H1 (cell line): ENCODE measurements around the gene TMEM79. TPM values are rescaled to one million over a fixed set of nuclear protein-coding genes. Genes with fewer than 3 reads are reported as not detected.

ENCODE experiments used
- CTCF ChIA-PET: fragments of 300-600 bp; sonication (Branson Sonifier 250); formaldehyde crosslinking; loops from one replicate; lab custom pipeline; 2021; ENCODE audit not compliant: partially characterized antibody; lab: Charles Lee
- POLR2A ChIA-PET: fragments of 300-600 bp; sonication (Branson Sonifier 250); formaldehyde crosslinking; loops from one replicate; lab custom pipeline; 2021; ENCODE audit warnings: inconsistent platforms; ENCODE audit not compliant: partially characterized antibody; lab: Charles Lee
- DNase-seq, 2 experiments: peaks; one replicate each; pipeline versions ENCODE4 v3.0.0 to v3.0.0-alpha.2; 2010 to 2022; ENCODE audit warnings: low spot score in 2 of 2, low read depth in 1 of 2, mixed read lengths in 1 of 2
- FAIRE-seq: peaks from 2 replicates; lab custom pipeline; 2011; peaks lifted over from hg19 to GRCh38; lab: Jason Lieb, UNC
- H2AFZ ChIP-seq: 2 replicates; pipeline ENCODE4 v1.8.1; 2012; ENCODE audit warnings: low read length, inconsistent platforms
- H2AK5ac ChIP-seq: 2 replicates; pipeline ENCODE4 v1.6.1; 2013; ENCODE audit warnings: low read depth, low read length
- H2BK120ac ChIP-seq: replicated peaks from 2 replicates; pipeline ENCODE3; 2013; ENCODE audit warnings: low read depth, low read length, inconsistent platforms
- H2BK12ac ChIP-seq: 2 replicates; pipeline ENCODE4 v1.6.1; 2013; ENCODE audit warnings: low read depth, low read length
- H2BK15ac ChIP-seq: 2 replicates; pipeline ENCODE4 v1.6.1; 2013; ENCODE audit warnings: low read length
- H2BK20ac ChIP-seq: 2 replicates; pipeline ENCODE4 v1.6.1; 2013; ENCODE audit warnings: low read length
- H2BK5ac ChIP-seq: 2 replicates; pipeline ENCODE4 v1.6.1; 2013; ENCODE audit warnings: low read depth, low read length
- H3K14ac ChIP-seq: 2 replicates; pipeline ENCODE4 v1.6.1; 2013; ENCODE audit warnings: inconsistent platforms; ENCODE audit not compliant: insufficient read length
- H3K18ac ChIP-seq: 2 replicates; pipeline ENCODE4 v1.6.1; 2013; ENCODE audit warnings: low read length; ENCODE audit errors: extremely low read depth
- H3K23ac ChIP-seq: 2 replicates; pipeline ENCODE4 v1.6.1; 2013; ENCODE audit warnings: inconsistent platforms; ENCODE audit not compliant: insufficient read length
- H3K23me2 ChIP-seq: 2 replicates; pipeline ENCODE4 v1.6.1; 2013; ENCODE audit warnings: low read depth, low read length
- H3K27ac ChIP-seq: 2 replicates; pipeline ENCODE4 v1.6.1; 2011; ENCODE audit warnings: low read depth, low read length, inconsistent platforms
- H3K27me3 ChIP-seq, 4 experiments: replicated peaks in 1 of 4; 1 replicate in 1 of 4; 2 replicates in 3 of 4; pipeline versions ENCODE4 v1.6.1 to v1.8.1; 2011 to 2013; ENCODE audit warnings: low read length in 3 of 4, mild to moderate bottlenecking in 3 of 4, inconsistent platforms in 2 of 4, mixed read lengths in 2 of 4, moderate library complexity in 1 of 4; ENCODE audit not compliant: control insufficient read depth in 3 of 4, insufficient read depth in 3 of 4; ENCODE audit errors: extremely low read depth in 1 of 4
- H3K36me3 ChIP-seq, 4 experiments: 2 replicates each; pipeline versions ENCODE4 v1.6.1 to v1.8.1; 2011 to 2013; ENCODE audit warnings: mild to moderate bottlenecking in 4 of 4, low read length in 3 of 4, moderate library complexity in 2 of 4, control low read depth in 1 of 4, inconsistent platforms in 1 of 4; ENCODE audit not compliant: insufficient read depth in 4 of 4, control insufficient read depth in 2 of 4
- H3K4ac ChIP-seq: replicated peaks from 2 replicates; pipeline ENCODE3; 2013; ENCODE audit warnings: low read length, low read depth, mixed read lengths, inconsistent platforms; ENCODE audit not compliant: insufficient read length
- H3K4me1 ChIP-seq, 4 experiments: replicated peaks in 1 of 4; 1 replicate in 1 of 4; 2 replicates in 3 of 4; pipeline versions ENCODE4 v1.6.1 to v1.8.1; 2011 to 2013; ENCODE audit warnings: low read length in 3 of 4, inconsistent platforms in 2 of 4, mixed read lengths in 1 of 4; ENCODE audit not compliant: insufficient read depth in 4 of 4, control insufficient read depth in 3 of 4
- H3K4me2 ChIP-seq, 2 experiments: 2 replicates each; pipeline versions ENCODE4 v1.6.1 to v1.8.1; 2011 to 2013; ENCODE audit warnings: low read depth in 2 of 2, low read length in 2 of 2, control low read depth in 1 of 2, inconsistent platforms in 1 of 2, mild to moderate bottlenecking in 1 of 2; ENCODE audit not compliant: insufficient read depth in 1 of 2
- H3K4me3 ChIP-seq, 4 experiments: fragments of 200-600, 300-600 bp in 1 of 4; sonication (generic), shearing (Covaris generic), sonication (Bioruptor Twin) in 1 of 4; 2 replicates each; pipeline versions ENCODE4 v1.5.1 to v1.8.1; 2011 to 2016; ENCODE audit warnings: low read length in 4 of 4, low read depth in 3 of 4, control low read depth in 2 of 4, inconsistent platforms in 2 of 4, mild to moderate bottlenecking in 2 of 4, mixed read lengths in 1 of 4, moderate library complexity in 1 of 4; ENCODE audit not compliant: insufficient read depth in 2 of 4; ENCODE audit errors: extremely low read depth in 1 of 4
- H3K56ac ChIP-seq: replicated peaks from 2 replicates; pipeline ENCODE3; 2013; ENCODE audit warnings: low read depth, mild to moderate bottlenecking, mixed read lengths, low read length, inconsistent platforms; ENCODE audit not compliant: insufficient read length
- H3K79me1 ChIP-seq: 2 replicates; pipeline ENCODE4 v1.6.1; 2013; ENCODE audit warnings: low read depth, low read length, control low read depth
- H3K79me2 ChIP-seq, 2 experiments: 2 replicates each; pipeline versions ENCODE4 v1.6.1 to v1.8.1; 2012 to 2013; ENCODE audit warnings: low read length in 2 of 2, mild to moderate bottlenecking in 2 of 2, inconsistent platforms in 1 of 2; ENCODE audit not compliant: insufficient read depth in 2 of 2, control insufficient read depth in 1 of 2
- H3K9ac ChIP-seq, 4 experiments: replicated peaks in 1 of 4; 1 replicate in 1 of 4; 2 replicates in 3 of 4; pipeline versions ENCODE4 v1.6.1 to v1.8.1; 2011 to 2013; ENCODE audit warnings: low read depth in 3 of 4, low read length in 3 of 4, control low read depth in 2 of 4, mild to moderate bottlenecking in 2 of 4, moderate library complexity in 2 of 4, inconsistent platforms in 1 of 4; ENCODE audit errors: extremely low read depth in 1 of 4
- H3K9me3 ChIP-seq, 2 experiments: 2 replicates each; pipeline versions ENCODE4 v1.6.1 to v1.8.1; 2012 to 2013; ENCODE audit warnings: mild to moderate bottlenecking in 2 of 2, moderate library complexity in 2 of 2, control low read depth in 1 of 2, inconsistent platforms in 1 of 2, low read depth in 1 of 2, low read length in 1 of 2, mixed read lengths in 1 of 2; ENCODE audit not compliant: insufficient read depth in 2 of 2
- H4K20me1 ChIP-seq, 2 experiments: replicated peaks in 1 of 2; 2 replicates each; pipeline versions ENCODE3 to v1.8.1; 2011 to 2013; ENCODE audit warnings: inconsistent platforms in 2 of 2, low read length in 2 of 2, mild to moderate bottlenecking in 1 of 2; ENCODE audit not compliant: insufficient read depth in 2 of 2, control insufficient read depth in 1 of 2
- H4K5ac ChIP-seq: 2 replicates; pipeline ENCODE4 v1.6.1; 2013; ENCODE audit warnings: low read length, low read depth, mixed read lengths, inconsistent platforms; ENCODE audit not compliant: insufficient read length
- H4K8ac ChIP-seq: 2 replicates; pipeline ENCODE4 v1.8.0; 2013; ENCODE audit warnings: mild to moderate bottlenecking, moderate library complexity, low read length, inconsistent platforms; ENCODE audit not compliant: insufficient read depth; ENCODE audit errors: extremely low read depth
- H4K91ac ChIP-seq: replicated peaks from 2 replicates; pipeline ENCODE3; 2013; ENCODE audit warnings: low read length, mixed read lengths, inconsistent platforms; ENCODE audit not compliant: insufficient read length
- EP300 ChIP-seq, 2 experiments: IDR thresholded peaks; 1 replicate in 1 of 2; 2 replicates in 1 of 2; pipeline ENCODE4 v1.6.1; 2011 to 2012; ENCODE audit warnings: low read depth in 2 of 2, low read length in 2 of 2, mild to moderate bottlenecking in 2 of 2, borderline replicate concordance in 1 of 2, inconsistent platforms in 1 of 2, moderate library complexity in 1 of 2
- WGBS, 2 experiments: shearing (Covaris generic) in 1 of 2; methylation state at CpG; one replicate each; pipeline versions ENCODE4 v1.1.6 to v1.1.7; 2013 to 2015; ENCODE audit warnings: low lambda C conversion rate in 2 of 2, mixed read lengths in 2 of 2, inconsistent platforms in 1 of 2, low coverage in 1 of 2, missing lambda C conversion rate in 1 of 2; ENCODE audit not compliant: insufficient replicate concordance in 2 of 2, insufficient coverage in 1 of 2, insufficient read length in 1 of 2; ENCODE audit errors: extremely low coverage in 1 of 2, missing lambda C conversion rate in 1 of 2; 5-methylcytosine and 5-hydroxymethylcytosine counted together
- polyA plus RNA-seq, 7 experiments: library from polyadenylated mRNA; depleted of rRNA in 3 of 7; stranded (reverse) in 5 of 7; unstranded in 2 of 7; fragments of >200 nt in 5 of 7; fragments of 200-250 nt in 2 of 7; gene quantifications; 1 replicate in 5 of 7; 2 replicates in 1 of 7; 4 replicates in 1 of 7; pipeline versions ENCODE4 v1.2.1 to v1.2.3, GENCODE V29; 2011 to 2013; ENCODE audit warnings: missing spikeins in 2 of 7, mixed read lengths in 2 of 7
- total RNA-seq: library from RNA; stranded (reverse); fragmentation: NEBNext Ultra II Directional; extraction: Animal tissue kit (Norgen Biotek cat#: 25700); gene quantifications from 2 replicates; pipeline ENCODE4 v1.2.1, GENCODE V29; 2021

The TMEM79 gene
- total and polyA plus RNA-seq, 2 of the 8 experiments (the other 6 are each of a cell fraction or from before 2014, with no cell fraction given) = 2.1 to 2.3 TPM

DNA sequence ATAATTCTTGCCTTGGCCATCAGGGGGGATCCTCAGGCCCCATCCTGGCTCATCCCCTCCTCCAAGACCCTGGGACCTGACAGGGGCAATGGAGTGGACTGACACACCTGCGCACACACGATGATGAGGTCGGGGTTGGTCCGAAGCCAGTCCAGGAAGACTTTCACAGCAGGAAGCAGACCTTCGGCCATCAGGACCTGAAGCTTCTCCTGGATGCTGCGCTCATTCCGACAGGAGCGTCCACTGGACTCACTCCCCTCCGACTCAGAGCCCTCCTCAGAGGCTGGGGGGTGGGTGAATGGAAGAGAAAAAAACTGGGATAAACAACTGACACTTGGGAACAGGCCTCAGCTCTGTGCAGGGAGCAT is 20.9 kb upstream of the TMEM79 start:
- Histone ChIP-seq H3K4me3 (no peak overlapping the region), H3K4me1 (no peaks in the 10 kb centered on the region), H3K36me3 (peaks cover 62 to 91% (median 86%) of the 10 kb centered on the region in 4 experiments), H4K5ac (no peak overlapping the region), H3K18ac (no peak overlapping the region), H4K20me1 (peaks cover 0 to 6% of the 10 kb centered on the region in 2 experiments), H3K27me3 (no peaks in the 10 kb centered on the region), H3K4ac (no peak overlapping the region), H3K79me1 (no peaks in the 10 kb centered on the region), H2AFZ (no peak overlapping the region), H3K14ac (no peak overlapping the region), H2BK120ac (no peak overlapping the region), H2BK15ac (no peak overlapping the region), H2AK5ac (no peak overlapping the region), H3K9me3 (peaks cover 0 to 2% of the 10 kb centered on the region in 2 experiments; a peak in 1 of 4 replicates), H2BK12ac (no peak overlapping the region), H3K4me2 (no peak overlapping the region), H2BK5ac (no peak overlapping the region), H3K56ac (no peak overlapping the region), H4K91ac (no peak overlapping the region), H3K79me2 (no peaks in the 10 kb centered on the region), H3K9ac (no peak overlapping the region), H2BK20ac (no peak overlapping the region), H3K27ac (no peak overlapping the region), H3K23ac (no peak overlapping the region), H4K8ac (no peak overlapping the region), H3K23me2 (no peaks in the 10 kb centered on the region)
- ChIA-PET CTCF (interaction anchor here (0.9 to 47.2 kb wide), 3 partner anchors 10 to 123 kb away, joined by 3 to 1265 read pairs (median 7); partner anchors contain the start of gene SEMA4A), POLR2A (interaction anchor here (0.8 to 5.3 kb wide), 5 partner anchors 11 to 64 kb away, joined by 3 to 30 read pairs (median 6); partner anchors contain the start of gene PAQR6)
- TF ChIP-seq EP300 (IDR thresholded peaks at IDR 0.05; ENCODE audit: borderline replicate concordance in 1 of 2, low read depth in 2 of 2, low read length in 2 of 2) = no peak
- no peak for FAIRE-seq
- DNase-seq = no peak
- WGBS, 2 experiments = 95% methylated on average over 9 of the region's 9 CpGs; no CpG with 5 or more reads in 1 of the 2 experiments
